ENCODE data around the gene WDR27.
"Not testable (repeated sequence)": the region's sequence is repeated elsewhere in the genome, so short reads cannot be mapped to it uniquely, and the experiment has no call there.

Gene WDR27

GRCh38 chr6:169660751-169661390 lies 41.0 kb downstream of the WDR27 start:
- no peak for DNase-seq

- DNase-seq: no peak
Measured at GRCh38 chr6:169659820-169660610, 41.8 kb downstream of the WDR27 start.

GRCh38 chr6:169657284-169657610 lies 44.6 kb downstream of the WDR27 start:
- DNase-seq: no peak

- no peak for DNase-seq
Measured at GRCh38 chr6:169656546-169657283, 45.1 kb downstream of the WDR27 start.

GRCh38 chr6:169654598-169655391 lies 47.0 kb downstream of the WDR27 start:
- peak; percentile 86 for DNase-seq

GRCh38 chr6:169653691-169654090 lies 48.1 kb downstream of the WDR27 start:
- no peak for DNase-seq

GRCh38 chr6:169652896-169653295 lies 48.9 kb downstream of the WDR27 start:
- DNase-seq: no peak

GRCh38 chr6:169651498-169651897 lies 50.3 kb downstream of the WDR27 start:
- no peak for DNase-seq

- DNase-seq: no peak
Measured at GRCh38 chr6:169650959-169651292, 50.9 kb downstream of the WDR27 start.

GRCh38 chr6:169650241-169650958 lies 51.4 kb downstream of the WDR27 start:
- no peak for DNase-seq

- DNase-seq: no peak
Measured at GRCh38 chr6:169648617-169649016, 53.2 kb downstream of the WDR27 start.

GRCh38 chr6:169648092-169648491 lies 53.7 kb downstream of the WDR27 start:
- DNase-seq: no peak

GRCh38 chr6:169647637-169648036 lies 54.2 kb downstream of the WDR27 start:
- no peak for DNase-seq

- DNase-seq: no peak
Measured at GRCh38 chr6:169646906-169647567, 54.8 kb downstream of the WDR27 start.

GRCh38 chr6:169645459-169645858 lies 56.4 kb downstream of the WDR27 start:
- DNase-seq: not testable (repeated sequence)

GRCh38 chr6:169643521-169643920 lies 58.3 kb downstream of the WDR27 start:
- DNase-seq: no peak

- DNase-seq: no peak
Measured at GRCh38 chr6:169642455-169642854, 59.4 kb downstream of the WDR27 start.

- DNase-seq: peak; percentile 37
Measured at GRCh38 chr6:169641461-169642085, 60.3 kb downstream of the WDR27 start.

- no peak for DNase-seq
Measured at GRCh38 chr6:169640983-169641382, 60.8 kb downstream of the WDR27 start.

- no peak for DNase-seq
Measured at GRCh38 chr6:169640351-169640852, 61.4 kb downstream of the WDR27 start.

GRCh38 chr6:169639653-169640278 lies 62.1 kb downstream of the WDR27 start:
- no peak for DNase-seq

Data from right forelimb (tissue), 1 donor.